Psoas muscle (tissue), 8 donors: Measurements from ENCODE around the gene PRSS2. TPM values are rescaled to one million over a fixed set of nuclear protein-coding genes. Genes with fewer than 3 reads are reported as not detected.

ENCODE experiments used
- ATAC-seq, 4 donors: fragments of 200-7000 bp; cut with Tn5 transposase; one replicate each; pipeline ENCODE4 v1.9.1; 2020; ENCODE audit warnings: moderate library complexity in 3 of 4, mild to moderate bottlenecking in 2 of 4
- DNase-seq, 2 donors: peaks; one replicate each; pipeline ENCODE4 v3.0.0-alpha.2; 2020
- H3K27ac ChIP-seq: fragments of 200-600 bp; one replicate; pipeline ENCODE4 v1.8.0; 2022
- H3K27me3 ChIP-seq, 3 donors: fragments of 200-600 bp in 1 of 3; one replicate each; pipeline versions ENCODE4 v1.6.1 to v1.8.0; 2013 to 2022; ENCODE audit warnings: low read length in 2 of 3, mild to moderate bottlenecking in 2 of 3, moderate library complexity in 1 of 3; ENCODE audit not compliant: insufficient read depth in 3 of 3
- H3K36me3 ChIP-seq, 2 donors: fragments of 200-600 bp in 1 of 2; one replicate each; pipeline versions ENCODE4 v1.6.1 to v1.8.0; 2013 to 2022; ENCODE audit warnings: low read depth in 1 of 2, mild to moderate bottlenecking in 1 of 2, moderate library complexity in 1 of 2; ENCODE audit not compliant: insufficient read depth in 1 of 2
- H3K4me1 ChIP-seq: fragments of 200-600 bp; one replicate; pipeline ENCODE4 v1.8.0; 2022
- H3K4me3 ChIP-seq: fragments of 200-600 bp; one replicate; pipeline ENCODE4 v1.8.0; 2022; ENCODE audit warnings: mild to moderate bottlenecking
- H3K9me3 ChIP-seq: fragments of 200-600 bp; one replicate; pipeline ENCODE4 v1.8.0; 2022
- CTCF ChIP-seq: fragments of 200-600 bp; IDR thresholded peaks from one replicate; pipeline ENCODE4 v1.8.0; 2022; ENCODE audit warnings: antibody characterized with exemption
- WGBS, 3 donors: extraction: QIAGEN DNeasy Blood & Tissue Kit; methylation state at CpG; one replicate each; pipeline versions ENCODE4 v1.1.6 to v1.1.7; 2013; 5-methylcytosine and 5-hydroxymethylcytosine counted together
- intact Hi-C, 2 donors: fragments of 100-400 bp; cut with DNase I; formaldehyde crosslinking; loops; one replicate each; pipeline versions ENCODE4 v1.11.0 to v1.14.2; 2022
- polyA plus RNA-seq, 3 donors: library from polyadenylated mRNA; stranded (reverse); fragments of 200-250 nt; gene quantifications; one replicate each; pipeline ENCODE4 v1.2.3, GENCODE V29; 2013
- total RNA-seq, 4 donors: library from RNA; stranded (reverse); fragmentation: NEBNext Ultra II Directional in 2 of 4; extraction: Animal tissue kit (Norgen Biotek cat#: 25700) in 2 of 4; gene quantifications; one replicate each; pipeline versions ENCODE4 v1.2.1 to v1.2.4, GENCODE V29; 2021 to 2023
- donor health status: healthy with polysubstance abuse.
- donor health status: DM: no; HTN: no; CAD: no; lungs with moderate emphysema.
- donor health status: Bipolar disorder and iron deficiency.
- donor health status: healthy.
- donor health status: DM: yes; HTN: yes; CAD: no.
- donor health status: DM: no; HTN: no; CAD: no.
- donor health status: DM: no; HTN: no; CAD: no.
- donor health status: DM: yes; HTN: yes; CAD: no.

The PRSS2 gene
- total and polyA plus RNA-seq, 7 donors: 0.04 to 6.2 (median 1.7) TPM; not detected in 2

- H3K27ac ChIP-seq: no peak overlapping the region
Observed at GRCh38 chr7:142807855-142808460, 37.2 kb downstream of the PRSS2 start.

GRCh38 chr7:142808461-142808801 lies 37.7 kb downstream of the PRSS2 start:
- Histone ChIP-seq H3K27ac (no peak overlapping the region), H3K4me3 (no peak overlapping the region), H3K4me1 (no peaks in the 10 kb centered on the region), H3K9me3 (no peaks in the 10 kb centered on the region), H3K27me3 (peaks cover 0 to 7% (median 4%) of the 10 kb centered on the region in 3 donors), H3K36me3 (no peaks in the 10 kb centered on the region)
- no peak for TF ChIP-seq CTCF
- DNase-seq: no peak
- ATAC-seq: no peak
- intact Hi-C loops: no loop called here

More at GRCh38 chr7:142807855-142808460, 37.2 kb downstream of the PRSS2 start:
- Histone ChIP-seq H3K4me3 (no peak overlapping the region), H3K9me3 (no peaks in the 10 kb centered on the region), H3K4me1 (no peaks in the 10 kb centered on the region), H3K27me3 (peaks cover 0 to 4% (median 3%) of the 10 kb centered on the region in 3 donors), H3K36me3 (no peaks in the 10 kb centered on the region)
- ATAC-seq (no peak), DNase-seq (no peak)
- no peak for TF ChIP-seq CTCF
- WGBS, 3 donors: 70 to 75% (median 73%) methylated on average over 3 of the region's 3 CpGs
- intact Hi-C loops: no loop called here

GRCh38 chr7:142808802-142809583 lies 38.2 kb downstream of the PRSS2 start:
- Histone ChIP-seq H3K36me3 (no peaks in the 10 kb centered on the region), H3K27me3 (peaks cover 2 to 10% (median 4%) of the 10 kb centered on the region in 3 donors)
- TF ChIP-seq CTCF: no peak

GRCh38 chr7:142809671-142810070 lies 38.9 kb downstream of the PRSS2 start:
- WGBS, 3 donors: 74 to 84% (median 79%) methylated on average over 2 of the region's 2 CpGs
- ATAC-seq (no peak), DNase-seq (no peak)
- Histone ChIP-seq H3K4me3 (no peak overlapping the region), H3K9me3 (no peaks in the 10 kb centered on the region), H3K27ac (no peak overlapping the region), H3K4me1 (no peaks in the 10 kb centered on the region), H3K36me3 (no peaks in the 10 kb centered on the region), H3K27me3 (peaks cover 2 to 10% (median 5%) of the 10 kb centered on the region in 3 donors)
- TF ChIP-seq CTCF: no peak
- intact Hi-C loops: no loop called here

More at GRCh38 chr7:142808802-142809583, 38.2 kb downstream of the PRSS2 start:
- intact Hi-C loops: no loop called here
- Histone ChIP-seq H3K4me3 (no peak overlapping the region), H3K4me1 (no peaks in the 10 kb centered on the region), H3K9me3 (no peaks in the 10 kb centered on the region), H3K27ac (no peak overlapping the region)
- DNase-seq: no peak
- 67 to 73% (median 69%) methylated on average over 6 of the region's 6 CpGs for WGBS, 3 donors
- ATAC-seq: peak in 3 of 4 donors; percentile 21 to 52 (median 37)
